Rectal smooth muscle tissue (tissue), 1 donor: ENCODE results near the gene GOLPH3.
"Not testable (repeated sequence)": the region's sequence is repeated elsewhere in the genome, so short reads cannot be mapped to it uniquely, and the experiment has no call there.

Experiments
- H3K27ac ChIP-seq: one replicate; pipeline ENCODE4 v1.7.0; 2013; ENCODE audit warnings: low read depth, low read length, inconsistent platforms
- H3K27me3 ChIP-seq: one replicate; pipeline ENCODE4 v1.7.0; 2013; ENCODE audit warnings: low read length; ENCODE audit not compliant: control insufficient read depth, insufficient read depth
- H3K36me3 ChIP-seq: one replicate; pipeline ENCODE4 v1.7.0; 2013; ENCODE audit warnings: low read length; ENCODE audit not compliant: control insufficient read depth, insufficient read depth
- H3K4me1 ChIP-seq: one replicate; pipeline ENCODE4 v1.7.0; 2013; ENCODE audit warnings: low read length; ENCODE audit not compliant: control insufficient read depth, insufficient read depth
- H3K4me3 ChIP-seq: one replicate; pipeline ENCODE4 v1.7.0; 2013; ENCODE audit warnings: low read length
- H3K9ac ChIP-seq: one replicate; pipeline ENCODE4 v1.7.0; 2013; ENCODE audit warnings: low read length

The GOLPH3 gene

DNA sequence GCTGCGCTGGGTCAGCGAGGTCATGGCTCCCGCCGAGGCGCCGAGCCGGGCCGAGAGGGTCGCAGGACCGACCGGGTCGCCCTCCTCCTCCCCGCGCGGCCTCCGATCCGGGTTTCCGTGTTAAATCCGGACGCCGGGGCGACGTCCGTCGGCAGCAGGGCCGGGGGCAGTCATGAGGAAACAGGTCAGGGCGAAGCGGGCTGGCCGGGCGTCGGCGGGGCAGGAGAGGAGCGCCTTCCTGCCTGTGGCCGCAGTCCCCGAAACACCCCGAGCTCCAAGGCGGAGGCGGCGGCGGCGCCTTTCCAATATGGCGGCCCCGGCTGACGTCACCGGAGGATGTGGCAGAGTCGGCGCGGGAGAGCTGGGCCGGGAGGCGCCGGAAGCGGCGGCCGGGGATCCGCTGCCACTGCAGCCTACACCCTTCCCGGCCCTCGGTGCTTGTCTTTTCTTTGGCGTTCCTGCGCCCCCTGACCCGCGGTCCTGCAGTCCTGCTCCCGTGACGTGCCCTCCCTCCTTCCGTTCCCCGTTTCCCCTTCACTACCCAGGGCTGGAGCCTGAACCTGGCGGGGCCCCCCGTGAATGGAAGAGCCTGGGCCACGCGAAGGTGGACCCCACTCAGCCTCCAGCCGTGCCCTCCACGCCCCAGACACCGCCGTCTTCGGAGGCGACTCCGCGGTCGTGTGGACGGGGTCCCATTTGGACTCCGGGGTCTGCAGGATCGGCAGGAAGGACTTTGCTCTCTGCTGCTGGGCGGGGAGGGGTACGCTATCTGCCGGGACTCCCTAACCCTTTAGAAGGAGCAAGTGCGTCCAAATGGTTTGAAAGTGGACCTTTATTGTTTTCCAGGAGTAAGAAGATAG lies at the start of gene GOLPH3:
TSS of gene GOLPH3 (minus strand) at position 309 of the 860 bp plus-strand sequence. CDS start at position 24, 285 bp downstream.
- H3K9ac ChIP-seq: peak within 1 kb of the TSS; percentile 98
- H3K36me3 ChIP-seq: no peaks in the 10 kb centered on the region
- H3K27ac ChIP-seq: peak within 1 kb of the TSS; percentile 100
- peak within 1 kb of the TSS; percentile 96 for H3K4me3 ChIP-seq
- no peaks in the 10 kb centered on the region for H3K27me3 ChIP-seq
- H3K4me1 ChIP-seq: peaks cover 3% of the 10 kb centered on the region

DNA sequence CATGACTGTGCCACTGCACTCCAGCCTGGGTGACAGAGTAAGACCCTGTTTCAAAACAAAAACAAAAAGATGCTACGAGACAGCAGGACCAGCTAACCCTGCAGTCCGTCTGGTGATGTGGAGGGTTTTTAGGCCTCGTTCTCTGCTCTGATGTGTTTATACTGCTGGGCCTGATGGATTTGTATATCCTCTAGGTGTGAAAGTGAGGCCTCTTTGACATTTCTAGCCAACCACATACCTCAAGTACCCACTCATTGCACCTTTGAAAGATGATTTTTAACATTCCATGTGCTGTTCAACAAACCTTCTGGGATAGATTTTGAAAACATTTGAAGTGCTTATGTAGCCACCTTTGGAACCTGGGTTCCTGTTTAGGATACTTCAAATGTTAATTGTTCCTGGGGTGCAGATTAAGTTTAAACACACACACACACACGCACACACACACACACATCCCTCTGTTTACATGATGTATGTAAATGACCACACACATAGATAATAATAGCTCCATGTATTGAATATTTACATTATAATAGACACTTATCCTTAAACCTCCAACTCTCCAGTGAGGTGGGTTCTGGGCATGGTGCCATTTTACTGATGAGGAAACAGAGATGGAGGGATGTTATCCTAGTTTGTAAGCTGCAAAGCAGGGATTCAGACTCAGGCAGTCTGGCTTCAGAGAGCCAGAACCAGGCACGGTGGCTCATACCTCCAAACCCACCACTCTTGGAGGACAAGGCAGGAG lies 48.8 kb upstream of the GOLPH3 start:
- no peak overlapping the region for H3K27ac ChIP-seq

DNA sequence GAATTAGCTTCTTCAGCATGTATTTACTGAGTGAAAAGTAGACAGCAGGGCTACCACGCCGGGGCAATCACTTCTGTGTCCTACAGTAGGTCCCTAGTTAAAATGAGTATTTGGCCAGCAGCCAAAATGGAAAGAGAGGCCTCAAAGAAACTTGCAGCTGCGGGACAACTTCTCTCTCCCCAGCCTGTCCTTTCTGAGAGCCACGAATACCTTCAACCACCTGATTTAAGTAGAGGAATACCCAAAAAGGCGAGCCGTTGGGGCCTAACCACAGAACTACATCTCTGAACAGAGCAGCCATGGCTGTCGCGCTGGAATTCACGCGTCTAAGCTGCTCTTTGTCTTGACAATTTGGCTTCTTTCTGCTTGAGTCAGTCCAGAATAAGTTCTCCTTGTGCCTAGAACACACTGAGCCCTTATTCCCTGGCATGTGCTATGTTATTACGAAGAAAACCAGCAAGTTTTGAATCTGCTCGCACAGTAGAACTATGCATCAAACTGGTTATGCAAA lies 43.8 kb upstream of the GOLPH3 start:
- Histone ChIP-seq H3K36me3 (no peaks in the 10 kb centered on the region), H3K9ac (no peak overlapping the region), H3K27me3 (no peaks in the 10 kb centered on the region), H3K4me3 (no peak overlapping the region), H3K4me1 (peaks cover 5% of the 10 kb centered on the region), H3K27ac (peak overlapping the region; percentile 82)

More for the DNA sequence above, 48.8 kb upstream of the GOLPH3 start:
- H3K4me1 ChIP-seq: peaks cover 15% of the 10 kb centered on the region
- no peaks in the 10 kb centered on the region for H3K36me3 ChIP-seq
- no peak overlapping the region for H3K9ac ChIP-seq
- H3K27me3 ChIP-seq: no peaks in the 10 kb centered on the region
- no peak overlapping the region for H3K4me3 ChIP-seq

DNA sequence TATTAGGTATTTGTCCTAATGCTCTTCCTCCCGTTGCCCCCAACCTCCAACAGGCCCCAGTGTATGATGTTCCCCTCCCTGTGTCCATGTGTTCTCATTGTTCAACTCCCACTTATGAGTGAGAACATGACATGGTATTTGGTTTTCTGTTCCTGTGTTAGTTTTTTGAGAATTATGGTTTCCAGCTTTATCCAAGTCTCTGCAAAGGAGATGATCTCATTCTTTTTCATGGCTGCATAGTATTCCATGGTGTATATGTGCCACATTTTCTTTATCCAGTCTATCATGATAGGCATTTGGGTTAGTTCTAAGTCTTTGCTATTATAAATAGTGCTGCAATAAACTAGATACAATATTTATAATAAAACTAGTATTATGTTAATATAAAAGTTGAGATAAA lies 40.2 kb upstream of the GOLPH3 start:
- H3K4me3 ChIP-seq, H3K27me3 ChIP-seq, H3K4me1 ChIP-seq, H3K9ac ChIP-seq, H3K27ac ChIP-seq, H3K36me3 ChIP-seq: not testable (repeated sequence)

DNA sequence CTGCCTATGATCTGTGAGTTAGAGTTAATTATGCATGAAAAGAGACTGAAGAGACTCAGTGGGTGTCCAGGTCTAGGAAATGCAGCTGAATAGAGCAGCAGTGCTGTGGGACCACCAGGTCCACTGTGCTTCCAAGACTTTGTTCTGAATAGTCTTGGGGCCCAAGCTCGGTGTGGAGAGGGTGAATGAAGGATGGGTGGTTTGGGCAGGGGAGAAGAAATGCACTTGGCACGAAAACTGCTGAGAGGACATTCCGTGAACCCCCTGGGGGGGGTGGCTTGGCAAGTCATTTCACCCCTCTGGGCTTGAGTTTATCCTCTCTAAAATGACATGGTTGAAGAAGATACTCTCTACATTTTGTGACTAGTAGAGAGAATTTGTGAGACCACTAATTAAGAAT lies 36.0 kb upstream of the GOLPH3 start:
- no peaks in the 10 kb centered on the region for H3K36me3 ChIP-seq
- H3K27ac ChIP-seq: no peak overlapping the region
- H3K4me1 ChIP-seq: no peaks in the 10 kb centered on the region
- no peak overlapping the region for H3K9ac ChIP-seq
- no peak overlapping the region for H3K4me3 ChIP-seq
- H3K27me3 ChIP-seq: no peaks in the 10 kb centered on the region

DNA sequence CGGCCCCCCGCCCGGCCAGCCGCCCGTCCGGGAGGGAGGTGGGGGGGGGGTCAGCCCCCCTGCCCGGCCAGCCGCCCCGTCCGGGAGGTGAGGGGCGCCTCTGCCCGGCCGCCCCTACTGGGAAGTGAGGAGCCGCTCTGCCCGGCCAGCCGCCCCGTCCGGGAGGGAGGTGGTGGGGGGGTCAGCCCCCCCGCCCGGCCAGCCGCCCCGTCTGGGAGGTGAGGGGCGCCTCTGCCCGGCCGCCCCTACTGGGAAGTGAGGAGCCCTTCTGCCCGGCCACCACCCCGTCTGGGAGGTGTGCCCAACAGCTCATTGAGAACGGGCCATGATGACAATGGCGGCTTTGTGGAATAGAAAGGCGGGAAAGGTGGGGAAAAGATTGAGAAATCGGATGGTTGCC lies 34.7 kb upstream of the GOLPH3 start:
- not testable (repeated sequence) for H3K4me3 ChIP-seq, H3K9ac ChIP-seq, H3K27ac ChIP-seq, H3K27me3 ChIP-seq, H3K4me1 ChIP-seq, H3K36me3 ChIP-seq

DNA sequence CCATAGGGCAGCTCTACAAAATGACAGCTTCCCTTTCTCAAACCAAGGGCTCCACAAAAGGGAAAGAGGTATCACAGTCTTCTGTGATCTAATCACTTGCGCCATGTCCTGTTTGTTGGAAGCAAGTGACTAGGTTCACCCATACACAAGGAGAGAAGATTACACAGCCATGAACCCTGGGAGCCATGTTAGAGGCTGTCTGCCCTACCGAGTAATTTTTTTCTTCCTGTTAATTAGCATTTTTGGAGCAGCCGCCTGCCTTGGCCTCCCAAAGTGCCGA lies 33.2 kb upstream of the GOLPH3 start:
- no peak overlapping the region for H3K4me3 ChIP-seq
- H3K27me3 ChIP-seq: no peaks in the 10 kb centered on the region
- no peaks in the 10 kb centered on the region for H3K4me1 ChIP-seq
- H3K27ac ChIP-seq: no peak overlapping the region
- no peak overlapping the region for H3K9ac ChIP-seq
- no peaks in the 10 kb centered on the region for H3K36me3 ChIP-seq

DNA sequence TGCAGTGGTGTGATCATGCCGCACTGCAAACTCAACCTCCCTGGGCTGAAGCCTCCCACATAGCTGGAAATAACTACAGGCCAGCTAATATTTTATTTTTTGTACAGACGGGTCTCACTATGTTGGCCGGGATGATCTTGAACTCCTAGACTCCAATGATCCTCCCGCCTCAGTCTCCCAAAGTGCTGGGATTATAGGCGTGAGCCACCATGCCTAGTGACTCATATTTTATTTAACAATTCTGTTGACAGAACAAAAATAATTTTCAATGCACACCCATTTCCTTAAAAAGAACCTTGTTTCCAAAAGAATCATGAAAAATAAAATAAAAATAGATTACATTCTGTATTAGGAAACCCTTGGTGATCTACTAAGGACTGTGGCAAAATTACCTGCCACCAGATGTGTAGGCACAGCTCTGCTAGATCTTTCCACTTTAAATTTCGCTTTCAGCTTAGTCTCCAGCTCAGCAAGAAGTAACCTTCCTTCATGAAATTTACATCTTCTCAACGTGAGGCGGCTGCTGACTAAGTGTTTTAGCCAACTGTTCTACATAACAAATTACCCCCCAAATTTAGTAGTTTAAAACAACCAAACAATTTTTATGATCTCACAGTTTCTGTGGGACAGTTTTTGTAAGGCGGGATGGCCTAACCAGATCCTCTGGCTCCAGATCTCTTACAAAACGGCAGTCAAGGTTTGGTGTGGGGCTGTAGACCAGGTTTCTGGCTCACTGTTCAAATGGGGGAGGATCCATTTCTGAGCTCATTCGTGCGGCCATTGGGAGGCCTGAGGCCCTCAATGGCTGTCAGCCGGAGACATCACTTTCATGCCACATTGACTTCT lies 32.6 kb upstream of the GOLPH3 start:
- Histone ChIP-seq H3K36me3 (no peaks in the 10 kb centered on the region), H3K4me3 (no peak overlapping the region), H3K27me3 (no peaks in the 10 kb centered on the region), H3K4me1 (no peaks in the 10 kb centered on the region), H3K9ac (no peak overlapping the region), H3K27ac (no peak overlapping the region)

DNA sequence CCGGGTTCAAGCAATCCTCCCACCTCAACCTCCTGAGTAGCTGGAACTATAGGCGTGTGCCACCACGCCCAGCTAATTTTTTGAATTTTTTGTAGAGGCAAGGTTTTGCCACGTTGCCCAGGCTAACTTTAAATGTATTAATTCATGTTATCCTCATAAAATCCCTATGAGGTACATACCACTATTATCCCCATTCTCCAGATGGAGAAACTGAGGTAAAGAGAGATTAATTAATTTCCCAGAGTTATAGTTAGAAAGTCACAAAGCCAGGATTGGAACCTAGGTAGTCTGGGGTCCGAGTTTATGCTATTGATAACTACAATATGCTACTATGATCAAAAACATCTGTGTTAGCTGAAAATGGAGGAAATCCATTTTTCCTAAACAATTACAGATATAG lies 31.9 kb upstream of the GOLPH3 start:
- Histone ChIP-seq H3K27me3 (no peaks in the 10 kb centered on the region), H3K27ac (no peak overlapping the region), H3K4me3 (no peak overlapping the region), H3K4me1 (no peaks in the 10 kb centered on the region), H3K9ac (no peak overlapping the region), H3K36me3 (no peaks in the 10 kb centered on the region)

DNA sequence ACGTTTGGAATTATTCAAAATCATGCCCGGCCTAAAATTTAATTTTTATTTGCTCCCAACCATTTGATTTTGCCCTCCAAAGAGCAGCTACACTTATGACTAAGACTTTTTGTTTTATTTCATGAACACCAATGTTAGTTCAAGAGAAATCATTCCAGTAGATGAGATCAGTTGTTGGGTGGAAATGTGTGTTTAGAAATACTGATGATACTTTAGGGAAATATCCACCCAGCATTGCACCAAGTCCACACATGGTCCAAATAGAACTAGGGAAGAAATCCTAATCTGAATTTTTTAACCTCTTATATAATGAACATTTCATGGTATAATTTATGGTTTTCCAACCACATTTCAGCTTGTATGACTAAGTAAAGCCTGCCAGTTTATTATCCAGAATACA lies 28.3 kb upstream of the GOLPH3 start:
- H3K27ac ChIP-seq: no peak overlapping the region
- H3K4me3 ChIP-seq: no peak overlapping the region
- no peaks in the 10 kb centered on the region for H3K4me1 ChIP-seq
- H3K36me3 ChIP-seq: no peaks in the 10 kb centered on the region
- H3K9ac ChIP-seq: no peak overlapping the region
- no peaks in the 10 kb centered on the region for H3K27me3 ChIP-seq

DNA sequence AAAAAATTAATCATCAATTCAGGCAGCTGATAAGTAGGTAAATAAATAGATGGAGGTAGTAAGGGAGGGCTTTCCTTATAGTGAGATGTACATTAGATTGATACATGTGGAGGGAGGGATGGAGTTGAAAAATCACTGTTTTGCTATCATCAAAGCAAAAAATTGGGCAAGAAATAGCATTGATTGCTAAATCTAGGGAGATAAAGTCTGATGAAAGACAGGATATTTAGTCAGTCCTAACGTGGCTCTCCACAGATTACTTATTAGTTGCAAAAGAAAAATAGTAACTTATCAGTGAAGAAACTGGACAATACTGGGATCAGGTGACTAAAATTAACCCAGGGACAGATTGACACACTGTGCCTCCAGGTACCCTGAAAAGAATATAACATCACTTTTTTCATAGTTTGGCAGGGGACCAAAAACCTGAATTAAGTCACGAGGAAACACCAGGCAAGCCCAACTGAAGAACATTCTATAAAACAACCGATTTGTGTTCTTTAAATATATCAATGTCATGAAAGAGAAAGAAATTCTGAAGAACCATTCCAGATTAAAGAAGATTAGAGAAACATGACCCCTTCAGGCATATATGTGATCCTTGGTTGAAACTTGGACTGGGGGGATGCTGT lies 27.1 kb upstream of the GOLPH3 start:
- H3K27me3 ChIP-seq: no peaks in the 10 kb centered on the region
- no peak overlapping the region for H3K27ac ChIP-seq
- H3K4me1 ChIP-seq: no peaks in the 10 kb centered on the region
- H3K9ac ChIP-seq: no peak overlapping the region
- no peak overlapping the region for H3K4me3 ChIP-seq
- H3K36me3 ChIP-seq: no peaks in the 10 kb centered on the region

DNA sequence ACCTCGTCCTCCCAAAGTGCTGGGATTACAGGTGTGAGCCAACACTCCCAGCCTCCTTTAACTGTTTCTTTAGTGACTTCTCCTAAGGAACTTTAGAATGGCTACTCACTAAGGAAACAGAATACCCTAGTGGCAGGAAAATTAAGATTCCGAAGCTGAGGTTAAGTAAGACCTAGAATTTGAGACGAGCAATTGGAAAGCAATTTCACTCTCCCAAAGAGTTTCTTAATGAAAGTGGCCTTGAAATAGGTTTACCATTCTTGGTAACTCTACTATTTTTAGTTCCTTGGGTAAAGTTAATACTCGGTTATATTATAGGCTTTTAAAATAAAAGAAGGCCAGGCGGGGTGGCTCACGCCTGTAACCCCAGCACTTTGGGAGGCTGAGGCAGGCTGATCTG lies 22.9 kb upstream of the GOLPH3 start:
- H3K27me3 ChIP-seq: no peaks in the 10 kb centered on the region
- H3K4me1 ChIP-seq: peaks cover 3% of the 10 kb centered on the region
- H3K36me3 ChIP-seq: no peaks in the 10 kb centered on the region
- H3K27ac ChIP-seq: no peak overlapping the region
- H3K4me3 ChIP-seq: no peak overlapping the region
- no peak overlapping the region for H3K9ac ChIP-seq
